Stimulated activated CD4-positive, alpha-beta T cell treated with anti-CD3 and anti-CD28 coated beads, Interleukin-4, amount 100 ng/mL, for 48 hours (primary cell): ENCODE data around the gene PPP1R2.

Experiments
- DNase-seq, 2 donors: peaks; one replicate each; pipeline ENCODE4 v3.0.0-alpha.2; 2020; ENCODE audit warnings: low read depth in 2 of 2

Gene PPP1R2

DNA sequence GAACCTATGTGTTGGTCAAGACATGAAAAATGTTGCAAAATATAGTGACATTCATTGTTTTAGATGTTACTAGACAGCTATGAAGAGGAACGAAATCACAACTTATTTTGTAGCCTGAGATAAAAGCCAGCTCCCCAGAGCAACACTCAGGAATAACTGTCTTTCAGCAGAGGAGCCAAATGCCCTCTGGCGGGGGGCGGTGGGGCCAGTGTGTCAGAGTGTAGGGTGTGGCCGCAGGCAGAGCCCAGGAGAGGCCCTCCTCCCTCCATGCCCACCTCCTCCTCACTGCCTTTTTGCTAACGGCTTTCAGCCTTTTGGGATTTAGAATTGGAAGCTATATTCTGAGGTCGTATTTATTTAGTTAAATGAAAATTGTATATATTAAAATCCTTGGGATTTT lies 23.7 kb upstream of the PPP1R2 start:
- no peak for DNase-seq

DNA sequence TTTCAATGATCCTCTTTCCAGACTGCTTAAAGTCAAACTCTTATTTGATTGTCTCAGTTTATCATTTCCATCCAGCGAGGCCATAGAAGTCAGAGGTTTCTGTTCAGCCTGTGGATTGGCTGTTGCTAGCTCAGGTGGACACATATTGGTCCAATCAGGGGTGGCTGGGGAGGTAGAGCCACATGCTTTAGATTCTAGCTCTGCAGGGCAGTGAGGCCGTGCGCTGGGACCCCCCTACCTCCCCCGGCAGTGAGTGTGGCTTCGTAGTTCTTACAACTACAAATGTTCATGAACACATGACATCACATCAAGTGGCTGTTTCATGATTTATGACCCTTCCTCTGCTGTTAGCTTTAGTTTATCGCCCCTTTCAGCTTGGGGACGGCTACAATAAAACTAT lies 22.6 kb upstream of the PPP1R2 start:
- DNase-seq: no peak

DNA sequence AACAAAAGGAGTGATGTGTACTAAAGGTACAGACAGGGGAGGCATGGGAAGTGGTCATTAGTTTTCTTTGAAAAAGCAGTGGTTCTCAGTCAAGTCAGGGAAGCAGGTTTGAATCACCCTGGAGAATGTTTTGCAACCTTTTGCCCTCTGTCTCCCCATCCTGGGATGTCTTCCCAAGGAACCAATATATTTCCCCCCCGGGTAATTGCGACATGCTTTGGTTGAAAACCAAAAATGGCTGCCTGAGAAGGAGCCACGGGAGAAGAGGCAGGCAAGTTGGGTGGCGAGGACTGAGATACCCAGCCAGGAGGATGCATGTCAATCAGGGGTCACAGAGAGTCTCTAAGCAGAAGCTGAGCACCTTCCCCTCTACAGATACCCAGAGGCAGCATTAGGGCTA lies 20.2 kb upstream of the PPP1R2 start:
- no peak for DNase-seq

DNA sequence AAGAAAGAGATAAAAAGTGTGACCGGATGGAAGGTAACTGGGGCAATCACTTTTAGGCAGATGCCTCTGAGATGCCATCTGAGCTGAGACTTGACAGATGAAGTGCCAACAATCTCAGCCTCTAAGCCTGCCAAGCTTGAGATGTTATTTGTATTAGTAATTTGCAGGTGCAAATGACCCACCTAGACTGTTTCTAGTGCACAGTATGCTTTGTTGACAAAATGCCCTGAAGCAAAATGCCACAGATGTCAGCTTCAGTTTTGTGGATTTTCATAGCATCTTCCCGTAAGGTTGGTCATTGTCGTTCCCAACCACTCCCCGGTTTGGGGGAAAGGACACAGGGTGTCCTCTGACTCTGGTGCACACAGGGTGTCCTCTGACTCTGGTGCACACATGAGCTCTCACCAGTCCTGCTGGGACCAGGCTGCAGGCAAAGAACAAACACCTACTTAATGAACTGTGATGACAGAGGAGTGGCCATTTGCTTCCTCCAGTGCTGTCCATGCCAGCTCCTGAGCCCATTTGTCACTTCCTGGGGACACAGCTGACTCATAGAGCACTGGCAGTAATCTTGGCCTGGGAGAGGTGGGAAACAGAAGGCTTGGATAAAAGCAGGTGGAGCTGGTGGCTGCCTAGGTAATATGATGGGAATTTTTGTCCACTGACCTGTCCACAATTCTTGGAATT lies 16.7 kb upstream of the PPP1R2 start:
- DNase-seq: no peak

DNA sequence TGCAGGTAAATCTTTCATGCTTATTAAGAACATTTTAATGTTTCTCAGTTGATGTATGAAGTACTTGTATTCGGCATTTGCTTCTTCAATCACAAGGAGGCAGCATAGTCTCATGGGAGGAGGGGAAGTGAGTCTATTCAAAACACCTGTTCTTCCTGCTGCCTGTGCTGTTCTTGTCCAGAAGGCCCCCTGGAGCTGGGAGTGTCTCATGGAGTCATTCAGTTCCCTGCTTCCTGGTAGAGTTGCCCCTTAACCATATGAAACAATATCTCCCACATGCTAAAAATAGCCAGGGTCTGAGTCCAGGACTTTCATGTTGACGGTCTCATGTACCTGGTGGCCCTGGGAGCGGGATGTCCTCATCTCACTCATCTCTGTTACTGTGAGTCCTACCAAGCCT lies 15.5 kb upstream of the PPP1R2 start:
- DNase-seq: no peak

DNA sequence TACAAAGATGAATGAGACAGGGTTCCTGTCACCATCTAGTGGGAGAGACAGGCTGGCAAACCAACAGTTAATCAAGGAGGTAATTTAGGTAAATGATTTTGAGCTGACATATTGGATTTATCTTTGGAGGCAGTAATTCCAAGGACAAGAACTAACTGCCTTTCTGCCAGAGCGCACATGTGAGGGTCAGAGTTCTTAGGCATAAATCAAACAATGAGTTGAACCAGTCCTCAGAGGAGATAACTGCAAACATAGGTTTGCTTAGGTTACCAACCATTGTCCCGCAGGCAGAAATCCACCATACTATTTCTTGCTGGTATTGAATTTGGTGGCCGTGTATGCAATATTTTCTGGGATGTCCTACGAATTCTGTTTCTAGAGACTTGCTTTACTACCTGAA lies 14.2 kb upstream of the PPP1R2 start:
- no peak for DNase-seq

DNA sequence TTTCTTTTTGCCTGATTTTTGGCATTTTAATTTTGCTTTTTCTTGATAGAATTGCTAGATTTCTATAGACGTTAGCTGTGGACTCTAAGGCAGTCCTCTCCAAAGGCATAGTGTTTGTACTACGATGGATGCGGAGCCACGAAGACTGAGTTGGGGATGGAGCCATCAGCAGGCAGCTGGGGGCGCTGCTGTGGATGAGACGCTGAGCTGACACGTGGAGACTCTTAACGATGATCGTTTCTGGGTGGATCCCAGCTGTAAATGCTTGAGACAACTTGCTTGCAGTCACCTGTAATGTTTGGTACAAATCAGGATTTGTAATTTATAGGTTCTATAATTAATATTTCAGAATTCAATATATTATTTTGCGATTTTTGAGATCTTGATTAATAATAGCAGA lies 13.3 kb upstream of the PPP1R2 start:
- no peak for DNase-seq

DNA sequence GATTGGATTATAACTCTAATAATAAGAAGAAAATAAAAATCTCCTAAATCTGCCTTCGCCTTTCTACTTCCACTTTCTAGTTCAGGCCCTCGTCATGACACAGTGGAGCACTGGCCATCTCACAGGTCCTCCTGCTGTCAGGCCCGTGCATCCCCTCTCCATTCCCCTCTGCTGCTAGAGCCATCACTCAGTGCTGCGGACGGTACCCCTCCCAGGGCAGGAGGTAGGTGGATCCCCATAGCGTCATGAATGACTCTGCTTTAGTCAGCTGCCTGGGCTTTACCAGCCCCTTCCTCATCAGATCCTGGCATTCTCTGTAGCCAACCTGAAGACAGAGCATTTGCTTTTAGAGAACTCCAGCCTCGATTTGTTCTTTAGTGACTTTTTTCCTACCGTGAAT lies 12.0 kb upstream of the PPP1R2 start:
- DNase-seq: no peak

DNA sequence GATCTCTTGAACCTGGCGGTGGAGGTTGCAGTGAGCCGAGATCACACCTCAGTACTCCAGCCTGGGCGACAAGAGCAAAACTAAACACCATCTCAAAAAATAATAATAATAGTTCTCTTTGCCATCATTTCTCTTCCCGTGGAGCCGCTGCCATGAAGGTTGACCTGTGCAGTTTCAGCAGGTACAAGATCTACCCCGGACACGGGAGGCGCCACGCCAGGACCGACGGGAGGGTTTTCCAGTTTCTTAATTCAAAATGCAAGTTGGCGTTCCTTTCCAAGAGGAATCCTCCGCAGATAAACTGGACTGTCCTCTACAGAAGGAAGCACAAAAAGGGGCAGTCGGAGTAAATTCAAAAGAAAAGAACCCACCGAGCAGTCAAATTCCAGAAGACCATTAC lies 11.3 kb upstream of the PPP1R2 start:
- DNase-seq: no peak

DNA sequence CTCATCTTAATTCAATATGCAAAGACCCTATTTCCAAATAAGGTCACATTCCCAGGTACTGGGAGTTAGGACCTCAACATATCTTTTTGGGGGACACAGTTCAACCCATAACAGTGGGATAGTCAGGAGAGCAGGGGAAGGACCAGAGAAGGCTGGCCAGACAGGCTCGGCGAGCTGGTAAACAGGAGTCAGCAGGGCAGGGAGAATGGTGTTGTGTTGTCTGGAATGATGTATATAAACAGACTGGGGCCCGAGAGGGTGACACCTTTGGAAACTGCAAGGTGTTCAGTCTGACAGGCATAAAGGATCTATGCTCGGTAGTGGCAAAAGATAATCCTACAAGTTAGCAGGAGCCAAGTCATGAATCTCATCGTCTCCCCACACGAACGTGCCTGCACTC lies 10.1 kb upstream of the PPP1R2 start:
- no peak for DNase-seq

DNA sequence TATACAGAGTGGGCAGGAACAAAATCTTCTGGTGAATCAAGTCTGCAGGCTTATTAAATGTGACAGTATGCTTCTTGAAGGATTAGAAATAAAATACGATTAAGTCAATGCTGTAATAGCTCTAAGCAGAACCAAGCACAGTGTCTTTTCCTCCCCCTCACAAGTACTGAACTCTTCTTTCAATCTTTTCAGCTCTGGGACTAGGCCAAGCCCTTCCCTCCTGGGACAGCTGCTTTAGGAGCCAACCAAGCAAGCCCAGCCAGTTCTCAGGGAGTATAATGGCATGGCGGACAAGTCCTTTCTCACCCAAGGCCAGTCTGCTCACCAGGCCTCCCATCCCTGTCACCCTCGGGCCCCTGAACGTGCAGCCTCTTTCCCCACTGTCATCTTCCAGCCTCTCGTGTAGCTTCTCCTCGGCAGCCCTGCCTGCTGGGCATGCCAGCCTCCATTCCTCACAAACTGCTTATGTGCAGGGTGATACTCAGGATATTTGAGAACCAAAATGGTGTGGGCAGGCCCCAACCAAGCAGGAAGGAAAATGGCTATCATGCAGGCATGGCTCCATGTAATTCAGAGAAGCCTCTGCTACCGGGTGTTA lies 8.4 kb upstream of the PPP1R2 start:
- no peak for DNase-seq

DNA sequence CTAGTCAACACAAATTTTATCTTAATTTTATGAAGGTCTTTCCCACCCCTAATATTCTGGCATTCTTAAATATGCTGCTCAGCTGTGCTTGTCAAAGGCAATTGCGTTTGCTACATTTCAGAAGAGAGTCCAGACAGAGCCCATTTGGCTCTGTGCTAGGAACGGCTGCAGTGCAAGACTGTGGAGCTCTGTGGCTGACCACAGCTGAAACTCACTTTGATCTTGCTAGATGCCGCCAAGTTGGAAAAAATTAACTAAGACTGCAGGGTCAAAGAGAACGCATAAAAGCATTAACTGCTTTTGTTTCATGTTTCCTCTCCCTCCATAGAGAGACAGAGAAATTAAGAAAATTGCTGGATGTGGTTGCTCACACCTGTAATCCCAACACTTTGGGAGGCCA lies 7.6 kb upstream of the PPP1R2 start:
- DNase-seq: no peak

DNA sequence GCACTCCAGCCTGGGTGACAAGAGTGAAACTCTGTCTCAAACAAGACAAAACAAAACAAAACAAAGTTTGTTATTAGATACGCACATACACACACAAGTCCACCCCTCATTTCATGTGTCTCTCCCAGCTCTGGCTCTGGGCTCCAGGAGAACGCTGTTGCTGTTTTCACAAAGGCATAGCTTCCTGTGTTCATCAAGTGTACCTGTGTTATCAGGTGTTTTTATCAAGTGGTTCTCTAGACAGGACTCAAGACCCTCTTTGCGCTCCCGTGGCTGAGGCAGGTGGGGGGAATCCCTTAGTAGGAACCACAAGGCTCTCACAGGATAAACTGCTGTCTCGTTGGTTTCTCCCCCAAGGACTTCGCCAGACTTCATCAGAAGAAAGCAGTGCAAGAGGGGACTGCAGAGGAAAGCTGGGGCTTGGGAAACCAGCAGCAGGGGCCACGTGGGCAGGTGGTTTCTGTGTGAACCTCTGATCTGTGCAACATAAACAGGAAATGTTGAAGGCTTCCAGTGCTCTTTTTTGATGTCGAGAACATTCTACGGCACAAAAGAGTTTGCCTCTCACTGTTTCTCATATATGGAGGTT lies 6.9 kb upstream of the PPP1R2 start:
- DNase-seq: peak in 1 of 2 donors; percentile 52

DNA sequence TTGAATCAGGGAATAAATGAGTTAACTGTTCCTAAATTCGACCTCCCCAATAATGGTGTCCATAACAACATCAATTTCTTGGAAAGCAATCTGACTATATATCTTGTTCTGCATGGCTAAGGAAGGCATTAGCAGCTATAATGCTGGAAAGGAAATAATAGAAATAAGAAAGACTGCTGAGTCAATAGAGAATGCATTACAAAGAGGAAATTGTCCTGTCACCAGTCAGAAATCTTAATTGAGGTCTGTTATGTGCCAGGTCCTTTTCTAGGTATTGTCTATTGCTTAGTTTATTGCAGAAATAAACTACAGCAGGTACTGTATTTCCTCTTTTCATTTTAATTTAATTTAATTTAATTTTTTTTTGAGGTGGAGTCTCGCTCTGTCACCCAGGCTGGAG lies 5.9 kb upstream of the PPP1R2 start:
- DNase-seq: no peak

DNA sequence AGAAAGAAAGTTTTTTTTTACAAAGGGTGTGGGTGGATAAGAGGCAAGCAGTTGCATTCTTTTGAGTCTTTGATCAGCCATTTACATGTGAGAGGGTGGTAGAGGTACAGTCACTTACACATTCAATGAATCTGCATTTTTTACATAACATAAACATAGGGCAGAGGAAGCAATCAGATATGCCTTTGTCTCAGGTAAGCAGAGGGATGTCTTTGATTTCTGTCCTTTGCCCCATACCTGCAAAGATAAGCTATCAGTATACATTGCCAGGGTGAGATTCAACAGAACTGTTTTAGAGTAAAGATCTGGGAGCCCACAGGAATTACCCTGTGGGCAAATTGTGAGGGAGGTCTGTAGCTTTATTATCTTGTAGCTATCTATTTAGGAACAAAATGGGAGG lies 5.4 kb upstream of the PPP1R2 start:
- DNase-seq: no peak

DNA sequence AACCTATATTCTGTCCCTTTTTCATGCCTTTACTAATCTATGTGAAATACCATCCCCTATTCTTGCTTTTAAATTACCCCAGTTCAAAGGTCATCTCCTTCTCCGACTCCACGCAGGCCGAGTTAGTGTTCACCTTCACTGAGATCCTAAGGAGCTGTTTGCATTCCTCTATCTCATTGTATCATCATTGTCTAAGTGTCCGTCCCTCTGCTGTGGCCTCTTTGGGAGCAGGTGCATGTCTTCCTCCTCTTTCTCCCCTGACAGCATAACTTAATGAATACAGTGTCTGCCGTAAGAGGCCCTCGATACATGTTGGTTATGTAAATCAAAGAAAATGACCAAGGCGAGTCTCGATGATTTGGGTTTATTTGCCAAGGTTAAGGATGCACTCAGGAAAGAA lies 4.9 kb upstream of the PPP1R2 start:
- DNase-seq: no peak

DNA sequence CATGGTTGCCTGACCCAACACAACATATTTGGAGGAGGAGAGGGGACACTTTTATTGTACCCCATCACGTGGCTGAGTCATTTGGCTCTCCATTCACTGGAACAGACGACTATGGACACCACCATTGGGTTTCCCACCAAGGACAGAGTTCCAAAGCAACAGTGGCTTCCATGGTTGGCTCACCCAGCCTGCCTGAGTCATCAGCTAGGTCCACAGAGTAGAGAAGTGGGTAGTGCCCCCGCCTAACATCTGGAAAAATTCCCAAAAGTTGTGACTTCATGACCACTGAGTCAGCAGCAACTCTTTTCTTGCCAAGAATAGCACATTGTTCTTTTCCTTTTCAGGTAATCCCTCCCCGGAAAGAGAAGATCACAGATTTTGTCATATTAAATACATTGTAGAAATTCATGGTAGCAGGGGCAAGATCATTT lies 3.0 kb upstream of the PPP1R2 start:
- no peak for DNase-seq

DNA sequence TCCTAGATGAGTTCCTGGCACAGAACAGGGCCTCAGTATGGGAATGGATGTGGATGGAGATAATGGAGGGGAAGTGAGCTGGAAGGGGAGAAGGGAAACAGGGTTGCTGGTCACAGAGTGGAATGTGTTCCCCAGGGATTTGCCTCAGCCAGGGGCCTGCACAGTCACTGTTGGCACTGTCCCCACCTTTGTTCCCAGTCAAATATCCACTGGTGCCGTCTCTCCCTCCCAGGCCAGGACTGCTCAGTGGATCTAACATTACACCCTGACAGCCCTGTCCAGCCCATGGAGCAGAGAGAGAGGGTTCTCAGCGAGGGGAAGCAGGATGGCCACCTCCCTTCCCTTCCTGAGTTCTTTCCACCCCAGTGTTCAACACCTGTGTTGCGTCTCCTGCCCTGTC lies 1.5 kb upstream of the PPP1R2 start:
- DNase-seq: no peak

DNA sequence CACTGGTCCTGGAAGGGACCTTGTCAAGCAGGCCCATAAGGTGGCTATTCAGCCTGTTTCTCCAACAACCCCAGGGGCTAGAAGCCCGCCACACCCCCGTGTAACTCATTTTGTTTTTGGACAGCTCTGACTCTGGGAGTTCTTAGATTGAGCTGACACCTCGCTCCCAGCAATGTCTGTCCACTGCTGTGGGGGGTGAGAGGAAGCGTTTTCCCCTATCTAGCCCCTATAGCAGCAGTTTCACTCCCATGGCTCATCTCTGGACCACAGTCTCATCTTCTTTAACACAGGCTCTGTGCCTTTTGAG lies 1.1 kb upstream of the PPP1R2 start:
- no peak for DNase-seq

DNA sequence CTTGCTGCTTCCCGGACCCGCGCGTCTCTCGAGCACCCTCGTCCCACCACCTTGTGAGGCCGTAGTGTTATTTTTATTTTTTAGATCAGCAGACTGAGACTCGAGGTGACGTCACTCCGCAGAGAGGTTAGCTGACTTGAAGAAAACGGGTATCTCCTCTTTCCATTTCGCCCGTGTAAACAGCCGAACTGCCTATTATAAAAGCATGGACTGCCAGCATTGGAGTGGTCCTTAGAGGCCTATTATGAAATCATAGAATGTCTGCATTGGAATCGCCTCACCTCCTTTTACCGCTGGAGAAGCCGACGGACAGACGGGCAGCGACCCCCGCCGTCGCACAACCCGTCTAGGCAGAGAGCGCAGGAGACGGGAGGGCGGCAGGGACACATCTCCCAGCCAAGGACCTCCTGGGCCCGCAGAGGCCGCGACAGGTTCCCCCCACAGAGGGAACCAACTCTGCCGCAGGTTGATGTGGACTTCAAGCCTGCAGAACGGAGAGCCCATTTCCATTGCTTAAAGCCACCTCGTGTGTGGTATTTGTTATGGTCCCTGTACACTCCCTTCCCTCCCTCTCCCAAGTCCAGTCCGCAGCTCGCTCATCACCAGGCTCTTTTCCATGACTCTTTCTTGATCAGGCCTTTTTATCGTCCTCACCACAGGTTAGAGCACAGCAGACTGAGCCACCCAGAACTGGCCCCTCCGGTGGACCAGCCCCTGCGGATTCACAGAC lies 540 bp upstream of the PPP1R2 start:
- DNase-seq: no peak

DNA sequence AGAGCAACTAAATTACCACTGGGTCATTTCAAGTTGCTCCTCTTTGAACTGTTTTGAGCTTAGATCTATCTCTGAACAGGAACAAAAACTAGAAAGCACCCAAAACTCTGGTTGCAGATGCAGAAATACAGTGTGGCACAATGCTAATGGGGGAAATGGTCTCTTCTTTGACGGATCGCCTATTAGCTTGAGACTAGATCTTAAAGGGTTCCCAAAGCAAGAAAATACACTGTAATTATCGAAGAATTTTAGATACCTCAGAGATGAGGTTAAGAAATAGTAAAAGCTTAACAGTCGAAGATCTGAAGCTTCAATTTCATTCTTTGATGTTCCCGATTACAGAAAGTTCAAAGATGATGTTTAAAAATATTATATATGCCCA lies 818 bp downstream of the PPP1R2 start:
- no peak for DNase-seq

DNA sequence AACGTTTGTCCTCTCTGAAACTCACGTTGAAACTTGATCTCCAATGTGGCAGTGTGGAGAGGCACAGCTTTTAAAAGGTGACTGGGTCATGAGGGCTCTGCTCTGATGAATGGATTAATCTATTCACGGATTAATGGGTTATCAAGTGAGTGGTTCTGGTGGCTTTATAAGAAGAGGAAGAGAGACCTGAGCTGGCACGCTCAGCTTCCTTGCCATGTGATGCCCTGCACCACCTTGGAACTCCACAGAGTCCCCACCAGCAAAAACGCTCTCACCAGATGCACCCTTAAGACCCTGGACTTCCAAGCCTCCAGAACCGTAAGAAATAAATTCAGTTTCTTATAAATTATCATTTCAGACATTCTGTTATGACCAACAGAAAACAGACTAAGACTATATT lies 2.6 kb downstream of the PPP1R2 start:
- DNase-seq: no peak

DNA sequence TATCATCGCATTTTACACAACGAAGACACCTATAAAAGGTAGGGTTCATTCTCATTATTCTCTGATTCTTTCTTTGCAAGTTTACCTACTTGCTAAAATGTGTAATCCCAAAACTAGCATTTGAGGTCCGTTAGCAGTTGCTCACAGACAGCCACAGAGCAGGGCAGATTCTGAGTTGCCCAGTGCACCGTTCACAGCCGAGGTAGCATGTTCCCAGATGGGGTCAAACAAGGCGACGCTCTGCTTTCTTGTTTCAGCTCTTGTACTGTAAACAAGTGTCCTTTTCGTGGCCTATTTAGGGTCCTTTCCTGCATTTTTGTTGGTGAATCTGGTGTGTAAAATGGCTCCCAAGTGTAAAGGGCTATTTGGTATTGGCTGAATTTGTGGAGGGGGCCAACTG lies 3.1 kb downstream of the PPP1R2 start:
- no peak for DNase-seq
